D341Med (cell line): ENCODE data around the gene SLC27A3.

Experiments used
- DNase-seq: peaks from one replicate; pipeline ENCODE4 v3.0.0; 2012; ENCODE audit warnings: low spot score

Gene SLC27A3, protein sequence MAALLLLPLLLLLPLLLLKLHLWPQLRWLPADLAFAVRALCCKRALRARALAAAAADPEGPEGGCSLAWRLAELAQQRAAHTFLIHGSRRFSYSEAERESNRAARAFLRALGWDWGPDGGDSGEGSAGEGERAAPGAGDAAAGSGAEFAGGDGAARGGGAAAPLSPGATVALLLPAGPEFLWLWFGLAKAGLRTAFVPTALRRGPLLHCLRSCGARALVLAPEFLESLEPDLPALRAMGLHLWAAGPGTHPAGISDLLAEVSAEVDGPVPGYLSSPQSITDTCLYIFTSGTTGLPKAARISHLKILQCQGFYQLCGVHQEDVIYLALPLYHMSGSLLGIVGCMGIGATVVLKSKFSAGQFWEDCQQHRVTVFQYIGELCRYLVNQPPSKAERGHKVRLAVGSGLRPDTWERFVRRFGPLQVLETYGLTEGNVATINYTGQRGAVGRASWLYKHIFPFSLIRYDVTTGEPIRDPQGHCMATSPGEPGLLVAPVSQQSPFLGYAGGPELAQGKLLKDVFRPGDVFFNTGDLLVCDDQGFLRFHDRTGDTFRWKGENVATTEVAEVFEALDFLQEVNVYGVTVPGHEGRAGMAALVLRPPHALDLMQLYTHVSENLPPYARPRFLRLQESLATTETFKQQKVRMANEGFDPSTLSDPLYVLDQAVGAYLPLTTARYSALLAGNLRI

DNA sequence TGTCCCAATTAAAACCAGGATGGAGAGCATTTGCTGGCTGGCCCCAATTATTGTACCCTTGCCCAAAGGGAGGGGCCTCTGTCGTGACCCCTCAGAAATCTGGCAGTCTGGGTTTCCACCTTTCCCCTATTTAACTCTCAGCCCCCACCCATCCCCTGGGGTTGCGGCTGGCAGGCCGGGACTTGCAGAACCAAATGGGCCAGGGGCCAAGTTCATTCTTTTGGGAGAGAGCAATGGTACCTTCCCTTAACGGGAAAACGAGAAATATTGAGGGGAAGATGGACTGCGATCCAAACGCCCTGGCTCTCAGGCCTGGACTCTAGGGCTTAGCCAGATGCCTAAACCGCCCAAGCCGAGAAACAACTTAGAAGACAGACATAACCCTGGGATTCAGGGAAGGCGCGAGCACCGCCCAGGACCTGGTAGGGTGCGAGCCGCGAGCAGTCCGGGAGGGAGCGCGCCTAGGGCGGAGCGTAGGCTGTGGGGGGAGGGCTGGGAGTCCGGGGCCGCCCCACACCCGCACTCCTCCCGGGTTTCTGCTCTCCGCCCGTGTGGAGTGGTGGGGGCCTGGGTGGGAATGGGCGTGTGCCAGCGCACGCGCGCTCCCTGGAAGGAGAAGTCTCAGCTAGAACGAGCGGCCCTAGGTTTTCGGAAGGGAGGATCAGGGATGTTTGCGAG lies at the start of gene SLC27A3:
Gene SLC27A3, plus strand, starts transcription at position 628 of the 678 bp plus-strand sequence. CDS start 91 bp downstream, outside the sequence.
- DNase-seq = peak; percentile 71

DNA sequence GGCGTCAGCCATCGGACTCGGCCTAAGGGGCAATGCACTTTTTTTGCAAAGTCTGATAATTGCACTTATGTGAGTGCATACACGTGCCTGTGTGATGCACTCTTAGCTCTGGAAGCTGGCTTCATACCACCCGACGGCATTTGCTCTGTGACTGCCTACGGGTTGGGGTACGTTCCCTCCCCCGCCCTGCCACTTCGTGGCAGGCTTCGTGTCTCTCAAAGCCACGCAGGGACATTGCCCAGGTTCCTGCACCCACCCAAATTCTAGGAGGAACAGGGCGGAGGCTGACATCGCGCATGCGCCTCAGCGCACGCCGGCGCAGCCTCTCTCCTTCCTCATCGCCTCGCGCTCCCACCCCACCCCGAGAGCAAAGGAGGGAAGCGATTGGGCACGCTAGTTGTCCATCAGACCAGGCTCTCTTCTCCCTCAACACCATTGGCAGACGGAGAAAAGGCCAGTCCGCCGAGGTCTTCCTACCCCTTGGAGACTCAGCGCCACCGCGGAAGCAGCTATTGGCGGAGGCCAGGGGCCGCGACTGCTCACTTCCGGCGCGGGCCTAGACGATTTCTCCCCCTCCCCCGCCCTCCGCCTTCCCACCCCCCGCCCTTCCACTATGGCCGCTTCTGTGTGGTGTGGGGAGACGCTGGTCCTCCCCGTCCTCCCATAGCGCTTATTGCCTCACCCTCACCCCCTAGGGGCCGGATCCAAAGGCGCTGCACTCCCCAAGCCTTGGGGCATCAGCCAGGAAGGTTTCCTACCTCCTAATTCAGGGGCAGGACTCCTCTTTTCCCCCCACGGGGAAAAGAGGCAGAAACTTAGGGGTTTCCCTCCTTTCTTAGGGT lies 47.5 kb upstream of the SLC27A3 start, which contains the start of gene INTS3:
Gene INTS3, plus strand, starts transcription at position 588 of the 842 bp plus-strand sequence. CDS start 585 bp downstream, outside the sequence.
- DNase-seq = peak; percentile 100

DNA sequence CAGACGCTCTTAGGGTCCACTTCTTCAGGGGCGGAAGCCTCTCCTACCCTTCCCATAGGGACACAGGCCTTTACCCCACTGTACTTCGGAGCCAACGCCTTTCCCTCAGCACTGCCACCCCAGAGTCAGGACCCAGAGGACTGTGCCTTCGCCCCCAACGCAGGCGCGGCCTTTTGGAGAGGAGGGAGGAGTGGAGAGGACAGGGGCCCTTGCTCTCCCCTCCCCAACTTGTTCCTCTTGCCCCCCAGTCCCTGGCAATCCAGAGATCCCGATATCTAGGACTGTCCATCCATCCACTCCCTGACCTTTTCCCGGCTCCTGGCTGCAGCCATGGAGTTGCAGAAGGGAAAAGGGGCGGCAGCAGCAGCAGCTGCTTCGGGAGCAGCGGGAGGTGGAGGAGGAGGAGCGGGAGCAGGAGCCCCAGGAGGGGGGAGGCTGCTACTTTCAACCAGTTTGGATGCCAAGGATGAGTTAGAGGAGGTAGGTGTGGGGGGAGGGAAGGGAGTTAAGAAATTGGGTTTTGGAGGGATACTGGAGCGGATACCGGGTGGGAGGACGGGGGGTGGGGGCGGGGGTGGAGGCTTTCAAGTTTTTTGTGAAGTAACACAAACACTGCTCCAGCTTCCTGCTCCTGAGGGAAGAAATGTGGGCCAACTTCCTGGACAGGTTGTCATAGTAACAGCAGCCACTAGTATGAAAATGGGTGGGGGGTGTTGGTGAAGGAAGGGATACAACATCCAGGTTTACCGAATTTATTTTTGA lies 46.7 kb upstream of the SLC27A3 start:
- DNase-seq = peak; percentile 64

DNA sequence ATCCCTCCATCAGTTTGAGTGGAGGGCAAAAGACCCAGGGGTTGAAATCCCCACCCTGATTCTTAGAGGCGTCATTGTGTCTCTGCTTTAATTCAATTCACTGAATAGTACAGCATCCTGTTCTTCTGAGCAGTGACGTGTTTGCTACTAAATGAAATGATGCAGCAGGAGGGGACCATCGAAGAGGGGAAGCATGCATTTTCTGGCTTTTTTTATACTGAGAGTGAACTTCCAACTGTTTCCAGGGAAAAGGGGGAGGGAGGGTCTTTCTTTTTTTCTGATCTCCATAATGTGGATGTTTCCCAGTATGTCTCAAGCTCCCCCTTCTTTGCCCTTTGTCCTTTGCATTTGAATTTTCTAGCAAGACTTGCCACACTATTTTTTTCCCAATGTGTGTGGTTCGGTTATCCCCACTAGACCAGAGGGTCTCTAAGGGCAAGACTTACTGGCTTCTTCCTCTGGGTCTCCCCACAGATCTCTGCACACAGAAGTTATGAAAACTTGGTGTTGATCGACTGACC lies 44.7 kb upstream of the SLC27A3 start:
- DNase-seq = no peak

DNA sequence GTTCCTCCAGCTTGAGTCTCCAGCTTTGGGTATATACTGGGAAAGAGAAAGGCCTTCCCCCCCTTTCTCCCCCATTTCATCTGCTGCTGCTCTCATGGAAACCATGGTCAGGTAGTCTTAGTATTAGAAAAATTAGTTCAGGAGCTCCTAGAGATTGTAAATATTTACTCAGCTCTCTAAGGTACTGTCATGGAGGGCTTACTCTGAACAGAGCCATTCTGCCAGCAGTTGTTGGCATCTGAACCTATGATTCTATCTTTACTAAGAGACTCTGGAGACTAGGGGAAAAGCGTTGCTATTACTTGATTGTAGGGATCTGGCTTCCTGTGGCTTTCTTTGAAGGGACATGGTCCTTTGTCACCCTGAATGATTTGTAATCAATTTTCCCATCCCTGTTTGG lies 41.2 kb upstream of the SLC27A3 start:
- DNase-seq = no peak

DNA sequence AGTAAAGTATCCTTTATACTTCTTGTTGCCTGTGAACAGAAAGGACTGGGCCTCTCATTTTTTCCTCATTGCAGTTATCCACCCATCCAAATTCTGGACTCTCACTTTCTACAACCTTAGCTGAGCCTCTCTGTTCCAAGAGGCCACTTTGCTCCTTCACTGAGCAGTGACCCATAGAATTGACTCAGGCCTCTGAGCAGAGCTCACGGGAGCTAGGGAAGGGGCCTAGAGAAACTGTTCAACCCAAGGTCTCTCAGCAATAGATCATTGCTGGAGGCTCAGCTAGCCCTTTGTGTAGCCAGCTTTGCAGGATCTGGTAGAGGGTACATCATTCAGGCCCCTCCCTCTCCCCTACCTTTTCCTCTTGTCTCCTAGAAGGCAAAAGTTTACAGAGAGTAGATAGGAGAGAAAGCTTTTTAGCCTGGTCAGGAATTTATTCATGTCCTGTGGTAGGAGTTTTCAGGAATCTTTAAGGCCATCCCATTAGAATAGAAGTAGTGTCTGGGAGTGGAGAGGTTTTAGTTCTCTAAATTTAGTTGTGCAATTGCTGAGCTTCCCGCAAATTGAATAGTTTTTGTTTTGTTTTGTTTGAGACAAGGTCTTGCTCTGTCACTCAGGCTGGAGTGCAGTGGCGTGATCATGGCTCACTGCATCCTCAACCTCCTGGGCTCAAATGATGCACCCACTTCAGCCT lies 40.7 kb upstream of the SLC27A3 start:
- no peak for DNase-seq

DNA sequence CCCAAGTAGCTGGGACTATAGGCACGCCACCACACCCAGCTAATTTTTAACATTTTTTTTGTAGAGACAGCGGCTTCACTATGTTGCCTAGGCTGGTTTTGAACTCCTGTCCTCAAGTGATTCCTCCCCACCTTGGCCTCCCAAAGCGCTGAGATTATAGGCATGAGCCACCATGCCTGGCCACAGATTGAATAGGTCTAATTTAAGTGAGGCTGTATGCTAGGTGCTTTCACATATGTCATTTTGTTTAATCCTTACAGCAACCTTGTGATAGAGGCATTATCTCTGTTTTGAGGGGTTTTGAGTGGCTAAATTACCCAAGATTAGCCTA lies 40.2 kb upstream of the SLC27A3 start:
- no peak for DNase-seq

DNA sequence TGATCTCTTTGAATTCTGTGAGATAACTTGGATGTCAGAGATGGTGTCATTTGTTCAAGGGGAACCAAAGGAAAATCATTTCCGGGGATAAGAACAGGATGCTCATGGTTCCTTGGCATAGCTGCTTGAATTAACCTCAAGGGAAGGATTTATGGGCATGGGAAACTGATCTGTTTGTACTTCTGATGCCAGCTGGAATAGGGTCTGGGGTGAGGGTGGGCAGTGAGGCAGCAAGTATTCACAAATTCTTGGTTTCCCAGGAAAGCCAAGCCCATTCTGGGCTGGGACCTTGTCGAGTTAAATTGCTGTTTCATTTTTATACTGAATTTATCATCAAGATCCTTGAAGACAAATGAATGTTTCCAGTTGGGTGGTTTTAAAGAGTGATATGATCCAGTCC lies 33.2 kb upstream of the SLC27A3 start:
- DNase-seq = no peak

DNA sequence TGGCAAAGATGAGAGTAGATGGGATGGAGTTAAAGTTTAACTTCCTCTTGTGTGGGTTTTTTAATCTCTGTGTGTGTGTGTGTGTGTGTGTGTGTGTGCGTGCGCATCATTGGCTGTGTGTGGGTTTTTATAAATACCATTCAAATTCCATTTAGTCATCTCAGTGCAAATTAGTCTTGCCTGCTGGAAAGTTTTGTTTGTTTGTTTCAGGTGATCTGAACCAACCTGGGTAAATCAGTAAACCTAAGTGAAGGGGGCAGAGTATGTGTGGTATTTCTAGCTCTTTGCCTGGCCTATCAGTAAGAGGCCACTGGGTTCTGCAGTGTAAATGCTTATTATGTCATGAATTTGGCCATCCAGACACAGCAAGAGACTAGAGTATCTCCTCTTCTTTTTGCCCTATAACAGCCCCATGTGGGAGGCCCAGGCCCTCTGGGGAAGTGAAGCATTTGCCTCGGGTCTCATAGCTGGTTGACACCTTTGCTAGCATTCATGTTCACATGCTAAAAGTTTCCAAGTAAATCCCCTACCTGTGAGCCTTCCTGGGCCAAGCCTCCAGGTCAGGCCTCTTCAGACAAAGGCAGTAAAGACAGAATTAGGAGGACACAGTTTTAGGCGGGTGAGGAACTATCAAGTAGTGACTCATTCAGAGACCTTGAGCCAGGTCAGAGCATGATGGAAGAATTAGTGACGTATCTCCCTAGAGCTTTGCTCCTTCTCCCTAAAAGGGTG lies 32.6 kb upstream of the SLC27A3 start:
- DNase-seq = no peak

DNA sequence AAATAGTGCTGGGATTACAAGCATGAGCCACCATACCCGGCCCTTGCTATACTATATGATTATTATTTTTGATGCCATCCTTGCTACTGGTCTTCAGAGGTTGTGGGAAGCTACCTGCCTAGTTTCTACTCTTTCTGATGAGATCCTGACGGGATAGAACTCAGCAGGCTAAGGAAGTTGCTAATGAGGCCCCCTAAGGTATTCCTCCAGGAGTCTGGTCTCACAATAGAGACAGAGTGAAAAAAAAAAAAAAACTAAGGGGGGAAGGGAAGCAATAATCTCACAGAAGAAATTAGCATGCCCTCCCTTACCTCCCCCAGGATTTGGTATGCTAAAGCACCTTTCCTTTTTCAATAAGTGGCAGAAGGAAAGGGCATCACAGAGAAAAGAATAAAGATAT lies 29.8 kb upstream of the SLC27A3 start:
- no peak for DNase-seq

DNA sequence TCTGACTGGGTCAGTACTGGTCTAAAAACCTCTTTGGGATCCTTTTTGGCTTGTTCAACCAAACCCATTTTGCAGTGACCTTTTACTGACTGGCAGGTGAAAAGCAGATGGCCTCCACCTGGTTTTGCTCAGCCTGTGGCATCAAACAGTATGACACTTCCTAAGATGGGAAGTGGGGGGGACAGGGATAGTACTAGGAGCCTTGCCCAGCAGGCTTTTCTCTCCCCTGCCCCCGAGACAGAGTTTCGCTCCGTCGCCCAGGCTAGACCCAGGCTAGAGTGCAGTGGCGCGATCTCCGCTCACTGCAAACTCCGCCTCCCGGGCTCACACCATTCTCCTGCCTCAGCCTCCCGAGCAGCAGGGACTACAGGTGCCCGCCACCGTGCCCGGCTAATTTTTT lies 29.0 kb upstream of the SLC27A3 start:
- no peak for DNase-seq

DNA sequence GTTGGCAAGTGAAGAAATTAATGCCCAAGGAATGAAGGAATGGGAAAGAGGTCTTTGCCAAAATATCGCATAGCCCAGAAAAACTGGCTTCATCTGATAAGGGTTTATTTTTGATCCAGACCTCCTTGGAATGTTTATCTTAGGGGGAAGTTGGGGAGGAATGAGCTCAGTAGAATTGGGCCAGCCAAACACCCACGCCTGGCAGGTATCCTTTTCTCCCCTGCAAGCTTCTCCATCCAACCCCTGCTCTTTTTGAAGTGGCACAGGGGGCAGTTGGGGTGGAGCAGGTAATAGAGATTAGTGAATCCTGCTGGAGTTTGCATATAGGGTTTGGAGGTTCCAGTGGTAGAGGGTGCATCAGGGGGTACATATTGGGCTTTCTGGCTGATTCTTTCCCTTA lies 26.3 kb upstream of the SLC27A3 start:
- DNase-seq = no peak

DNA sequence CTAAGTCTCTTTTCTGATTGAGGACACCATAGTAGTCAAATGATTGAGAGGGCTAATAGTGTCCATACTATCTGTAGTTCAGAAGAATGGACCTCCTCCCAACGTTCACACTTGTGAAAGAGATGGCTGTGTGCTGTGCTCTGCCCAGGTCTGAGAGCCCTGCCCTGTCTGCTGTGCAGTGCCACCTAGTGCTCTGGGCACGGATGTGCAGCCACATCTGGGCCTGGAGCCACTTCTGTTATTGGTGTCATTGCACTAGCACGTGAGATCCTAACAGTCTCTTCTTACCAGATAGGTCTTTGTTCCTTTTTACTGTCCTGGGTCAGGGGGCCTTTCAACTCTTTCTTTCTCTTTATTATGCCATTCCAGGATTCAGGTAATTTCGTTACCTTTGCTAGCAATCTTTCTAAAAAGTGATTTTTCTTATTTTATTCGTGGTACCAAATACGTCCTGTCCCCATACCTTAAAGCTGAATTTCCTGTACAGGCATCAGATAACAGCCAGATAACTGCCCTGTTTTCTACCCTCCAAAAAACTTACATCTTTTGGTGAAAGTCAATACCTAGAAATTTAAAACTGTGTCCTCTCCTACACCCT lies 25.7 kb upstream of the SLC27A3 start:
- DNase-seq = peak; percentile 95

DNA sequence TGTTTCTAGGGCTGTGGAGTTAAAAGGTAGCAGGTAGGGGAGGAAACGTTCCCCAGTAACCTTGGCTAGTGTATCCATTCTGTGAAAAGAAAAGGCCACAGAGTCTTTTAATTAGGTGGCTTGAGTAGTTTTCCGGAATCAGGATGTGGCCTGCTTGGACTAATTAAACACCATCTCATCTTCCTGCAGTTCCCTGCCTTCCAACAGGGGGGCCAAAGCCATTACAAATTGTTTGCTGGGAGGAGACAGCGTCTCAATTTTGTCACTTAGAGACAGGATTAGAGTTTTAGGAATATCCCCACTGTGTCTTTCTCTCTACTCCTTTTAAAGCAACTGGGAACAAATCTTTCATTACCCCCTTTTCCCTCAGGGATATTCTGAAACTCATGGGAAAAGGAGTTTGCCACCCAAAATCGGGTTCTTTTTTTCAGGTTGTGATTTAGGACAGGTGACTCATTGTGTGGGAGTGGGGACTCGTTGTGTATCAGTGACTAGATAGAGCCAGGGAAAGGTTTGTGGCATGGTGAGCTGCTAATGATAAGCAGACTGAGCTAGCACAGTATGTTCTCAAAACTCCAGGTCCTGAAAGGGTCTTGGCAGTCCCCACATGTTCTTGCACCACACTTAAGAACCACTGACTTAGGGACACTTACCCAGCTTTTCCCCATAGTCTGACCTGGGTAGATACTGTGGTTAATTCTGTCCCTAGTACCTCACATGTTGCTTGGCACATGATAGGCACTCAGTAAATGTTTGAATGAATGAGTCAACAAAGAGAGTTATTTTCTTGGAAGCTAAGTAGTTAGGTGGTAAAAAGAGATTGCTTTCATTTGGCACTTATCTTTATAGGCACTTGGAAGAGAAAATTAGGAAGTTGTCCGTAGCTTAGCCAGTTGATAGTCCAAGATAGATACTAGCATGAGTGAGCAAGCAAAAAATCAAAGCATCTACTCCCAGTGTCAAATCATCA lies 24.9 kb upstream of the SLC27A3 start:
- no peak for DNase-seq

DNA sequence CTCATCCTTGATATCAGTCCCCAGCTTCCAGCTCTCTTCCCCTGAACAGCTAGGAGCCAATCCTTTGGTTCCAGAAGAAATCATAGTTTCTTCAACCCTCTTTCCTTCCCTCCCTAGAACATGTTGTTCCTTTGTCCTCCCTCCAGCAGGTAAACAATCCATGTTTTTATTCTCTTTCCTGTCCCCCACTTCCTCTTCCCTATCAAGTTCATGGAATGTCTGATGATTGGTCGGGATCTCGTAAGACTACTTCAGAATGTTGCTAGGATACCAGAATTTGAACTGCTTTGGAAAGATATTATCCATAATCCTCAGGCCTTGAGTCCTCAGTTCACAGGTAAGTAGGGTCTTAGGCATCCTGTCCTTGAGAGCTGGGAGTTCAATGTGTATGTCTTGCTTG lies 23.1 kb upstream of the SLC27A3 start:
- no peak for DNase-seq

DNA sequence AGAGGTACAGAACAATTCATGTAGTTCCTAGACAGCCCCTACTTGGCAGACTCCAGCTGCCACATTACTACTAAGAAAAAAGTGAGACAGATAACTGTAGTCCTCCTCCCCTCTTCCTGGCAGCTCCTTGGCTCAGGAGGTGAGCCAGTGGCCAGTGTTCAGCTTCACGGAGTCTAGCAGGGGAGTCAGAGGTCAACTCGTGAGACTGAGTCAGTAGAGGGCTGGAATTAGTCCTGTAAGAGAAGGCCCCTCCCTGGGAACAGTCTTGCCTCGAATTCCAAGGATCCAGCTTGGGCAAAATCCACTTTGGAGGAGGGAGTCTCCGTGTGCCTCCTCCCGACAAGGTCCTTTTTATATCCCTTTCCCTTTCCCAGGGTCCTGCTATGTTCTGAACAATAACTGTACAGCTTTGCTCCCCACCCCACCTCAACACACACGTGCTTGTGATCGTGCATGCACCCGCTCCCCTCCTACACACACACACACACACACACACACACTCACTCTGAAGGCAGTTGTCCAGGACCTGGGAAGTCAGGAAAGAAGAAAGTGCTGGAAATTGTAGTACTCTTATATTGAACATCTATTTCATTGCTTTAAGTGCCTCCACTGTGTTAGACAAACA lies 22.5 kb upstream of the SLC27A3 start:
- DNase-seq = no peak

DNA sequence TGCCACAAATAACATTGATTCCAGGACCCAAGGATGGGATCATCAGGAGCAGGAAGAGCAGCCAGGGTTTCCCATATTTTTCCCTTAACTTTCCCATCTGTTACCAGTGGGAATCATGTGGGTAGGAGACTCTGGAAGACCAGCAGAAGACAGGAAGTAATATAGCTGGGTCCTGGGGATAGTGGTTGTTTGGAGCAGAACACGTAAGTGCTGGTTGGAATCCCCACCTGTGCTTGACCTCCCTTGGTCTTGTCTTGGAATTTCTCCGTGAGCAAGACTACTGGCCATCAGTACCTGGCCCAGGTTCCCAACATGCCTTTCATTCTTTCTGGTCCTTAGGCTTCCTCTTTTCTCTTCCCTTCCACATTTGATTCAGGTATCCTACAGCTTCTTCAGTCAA lies 20.9 kb upstream of the SLC27A3 start:
- no peak for DNase-seq

DNA sequence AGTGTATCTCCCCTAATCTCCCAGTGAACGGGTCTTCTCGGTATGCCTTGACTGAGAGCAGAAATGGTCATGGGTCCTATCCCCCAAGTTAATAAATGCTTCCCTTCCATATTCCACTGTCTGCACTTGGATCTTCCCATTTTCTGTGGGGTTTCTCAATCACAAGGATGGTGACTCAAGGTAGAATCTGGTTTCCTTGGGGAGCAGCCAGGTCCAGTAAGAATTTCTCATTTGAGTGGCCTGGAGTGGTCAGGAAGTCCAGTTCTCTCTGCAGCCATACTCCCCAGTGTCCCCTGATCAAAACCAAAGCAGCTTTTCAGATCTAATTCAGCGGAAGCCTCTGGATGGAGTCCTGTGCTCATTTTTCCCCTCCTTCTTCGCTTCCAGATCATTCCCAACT lies 14.8 kb upstream of the SLC27A3 start:
- no peak for DNase-seq
